Thoracic aorta (tissue), 2 donors: ENCODE measurements around the gene NEK2. TPM values are rescaled to one million over a fixed set of nuclear protein-coding genes. Genes with fewer than 3 reads are reported as not detected.

Experiments used
- ATAC-seq: fragments of 150-250 bp; one replicate; pipeline ENCODE4 v1.8.0; 2017; ENCODE audit warnings: low read depth; ENCODE audit not compliant: insufficient number of reproducible peaks, low FRiP score
- DNase-seq: peaks from one replicate; pipeline ENCODE4 v3.0.0-alpha.2; 2020; ENCODE audit warnings: low spot score
- H3K27ac ChIP-seq, 2 donors: fragments of 200-600 bp; sonication (generic); 1 replicate in 1 of 2; 2 replicates in 1 of 2; pipeline ENCODE4 v1.5.1; 2016; ENCODE audit warnings: mild to moderate bottlenecking in 2 of 2, moderate library complexity in 2 of 2
- H3K27me3 ChIP-seq: fragments of 200-600 bp; sonication (generic); replicated peaks from 2 replicates; pipeline ENCODE4 v1.6.0; 2016; ENCODE audit warnings: mild to moderate bottlenecking; ENCODE audit not compliant: insufficient read depth
- H3K36me3 ChIP-seq: fragments of 200-600 bp; sonication (generic); one replicate; pipeline ENCODE4 v1.5.1; 2016
- H3K4me1 ChIP-seq, 2 donors: fragments of 200-600 bp; sonication (generic); 1 replicate in 1 of 2; 2 replicates in 1 of 2; pipeline versions ENCODE4 v1.5.1 to v1.6.0; 2016; ENCODE audit warnings: low read depth in 2 of 2, mild to moderate bottlenecking in 1 of 2; ENCODE audit not compliant: control insufficient read depth in 1 of 2
- H3K4me3 ChIP-seq: fragments of 200-600 bp; sonication (generic); 2 replicates; pipeline ENCODE4 v1.5.1; 2016; ENCODE audit warnings: mild to moderate bottlenecking
- H3K9me3 ChIP-seq: fragments of 200-600 bp; sonication (generic); 2 replicates; pipeline ENCODE4 v1.5.1; 2016
- CTCF ChIP-seq: fragments of 200-600 bp; sonication (generic); IDR thresholded peaks from one replicate; pipeline ENCODE4 v1.5.1; 2019; ENCODE audit warnings: antibody characterized with exemption
- total RNA-seq, 2 donors: library from RNA; depleted of rRNA; stranded (reverse); fragments of >200 nt; gene quantifications; one replicate each; pipeline versions ENCODE4 v1.1.0 to v1.2.3, GENCODE V29; 2016

The NEK2 gene
- total RNA-seq, 2 donors from 2014 or later = 0.35 TPM; not detected in 1

- DNase-seq (no peak), ATAC-seq (no peak)
- no peaks in the 10 kb centered on the region for H3K36me3 ChIP-seq
- no peaks in the 10 kb centered on the region for H3K9me3 ChIP-seq
- TF ChIP-seq CTCF = no peak
- no peak overlapping the region for H3K27ac ChIP-seq
- no peak overlapping the region for H3K4me3 ChIP-seq
- no peaks in the 10 kb centered on the region for H3K4me1 ChIP-seq
- H3K27me3 ChIP-seq = no peaks in the 10 kb centered on the region
Measured at GRCh38 chr1:211715971-211716370, 40.5 kb upstream of the NEK2 start.

GRCh38 chr1:211714154-211714553 is 38.7 kb upstream of the NEK2 start:
- Histone ChIP-seq H3K36me3 (no peaks in the 10 kb centered on the region), H3K27me3 (no peaks in the 10 kb centered on the region), H3K9me3 (no peaks in the 10 kb centered on the region), H3K4me3 (no peak overlapping the region), H3K4me1 (no peaks in the 10 kb centered on the region), H3K27ac (no peak overlapping the region)
- no peak for TF ChIP-seq CTCF
- ATAC-seq = no peak
- no peak for DNase-seq

- no peak for ATAC-seq
- Histone ChIP-seq H3K9me3 (no peaks in the 10 kb centered on the region), H3K27me3 (no peaks in the 10 kb centered on the region), H3K4me1 (no peaks in the 10 kb centered on the region), H3K36me3 (no peaks in the 10 kb centered on the region), H3K4me3 (no peak overlapping the region), H3K27ac (no peak overlapping the region)
- TF ChIP-seq CTCF = no peak
- no peak for DNase-seq
Measured at GRCh38 chr1:211713231-211713630, 37.8 kb upstream of the NEK2 start.

- no peaks in the 10 kb centered on the region for H3K36me3 ChIP-seq
- no peaks in the 10 kb centered on the region for H3K4me1 ChIP-seq
- H3K27me3 ChIP-seq = no peaks in the 10 kb centered on the region
- H3K4me3 ChIP-seq = no peak overlapping the region
- DNase-seq (no peak), ATAC-seq (no peak)
- TF ChIP-seq CTCF = no peak
- H3K27ac ChIP-seq = no peak overlapping the region
- H3K9me3 ChIP-seq = no peaks in the 10 kb centered on the region
Measured at GRCh38 chr1:211711315-211711705, 35.9 kb upstream of the NEK2 start.

GRCh38 chr1:211710566-211711314 is 35.3 kb upstream of the NEK2 start:
- Histone ChIP-seq H3K9me3 (no peaks in the 10 kb centered on the region), H3K36me3 (no peaks in the 10 kb centered on the region), H3K27ac (no peak overlapping the region), H3K27me3 (no peaks in the 10 kb centered on the region), H3K4me3 (no peak overlapping the region), H3K4me1 (no peaks in the 10 kb centered on the region)
- DNase-seq (no peak), ATAC-seq (no peak)
- no peak for TF ChIP-seq CTCF
